GM11168 (cell line): ENCODE results near the gene CCDC47.
"Not testable (repeated sequence)": the region's sequence is repeated elsewhere in the genome, so short reads cannot be mapped to it uniquely, and the experiment has no call there.

Experiments used
- in situ Hi-C: fragments of 300-500 bp; cut with MboI; formaldehyde crosslinking; loops from one replicate; pipeline ENCODE4 v1.12.0; 2022; ENCODE audit warnings: low sequenced_read_pairs; ENCODE audit not compliant: unreplicated experiment

Gene CCDC47, protein sequence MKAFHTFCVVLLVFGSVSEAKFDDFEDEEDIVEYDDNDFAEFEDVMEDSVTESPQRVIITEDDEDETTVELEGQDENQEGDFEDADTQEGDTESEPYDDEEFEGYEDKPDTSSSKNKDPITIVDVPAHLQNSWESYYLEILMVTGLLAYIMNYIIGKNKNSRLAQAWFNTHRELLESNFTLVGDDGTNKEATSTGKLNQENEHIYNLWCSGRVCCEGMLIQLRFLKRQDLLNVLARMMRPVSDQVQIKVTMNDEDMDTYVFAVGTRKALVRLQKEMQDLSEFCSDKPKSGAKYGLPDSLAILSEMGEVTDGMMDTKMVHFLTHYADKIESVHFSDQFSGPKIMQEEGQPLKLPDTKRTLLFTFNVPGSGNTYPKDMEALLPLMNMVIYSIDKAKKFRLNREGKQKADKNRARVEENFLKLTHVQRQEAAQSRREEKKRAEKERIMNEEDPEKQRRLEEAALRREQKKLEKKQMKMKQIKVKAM

GRCh38 chr17:63773272-63774140, at the start of gene CCDC47:
Gene CCDC47, minus strand, starts transcription at chr17:63773597. Its CDS starts 7,422 bp downstream, at chr17:63766175.
- in situ Hi-C loops: no loop called here

GRCh38 chr17:63822537-63822936, 49.1 kb upstream of the CCDC47 start:
- in situ Hi-C loops: no loop called here

DNA sequence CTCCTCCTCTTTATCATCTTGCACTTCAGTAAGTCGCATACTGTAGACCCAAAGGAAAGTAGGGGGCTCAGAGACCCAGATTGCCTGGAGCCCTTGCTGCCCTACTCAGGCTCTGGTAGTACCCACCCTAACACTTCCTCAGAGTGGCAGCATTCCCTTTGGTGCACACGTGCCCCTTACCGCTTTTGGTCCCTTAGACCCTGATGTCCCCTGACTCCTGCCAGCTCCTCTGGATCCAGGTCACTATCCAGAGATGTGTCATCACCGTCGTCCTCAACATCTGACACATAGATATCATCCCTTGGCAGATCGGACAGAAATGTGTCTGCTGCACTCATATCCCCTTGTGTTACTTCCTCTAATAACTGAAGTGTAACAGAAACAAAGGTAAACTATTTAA, 48.4 kb upstream of the CCDC47 start:
- in situ Hi-C loops: no loop called here

- in situ Hi-C loops: no loop called here
Observed at GRCh38 chr17:63820963-63821561, 47.7 kb upstream of the CCDC47 start.

DNA sequence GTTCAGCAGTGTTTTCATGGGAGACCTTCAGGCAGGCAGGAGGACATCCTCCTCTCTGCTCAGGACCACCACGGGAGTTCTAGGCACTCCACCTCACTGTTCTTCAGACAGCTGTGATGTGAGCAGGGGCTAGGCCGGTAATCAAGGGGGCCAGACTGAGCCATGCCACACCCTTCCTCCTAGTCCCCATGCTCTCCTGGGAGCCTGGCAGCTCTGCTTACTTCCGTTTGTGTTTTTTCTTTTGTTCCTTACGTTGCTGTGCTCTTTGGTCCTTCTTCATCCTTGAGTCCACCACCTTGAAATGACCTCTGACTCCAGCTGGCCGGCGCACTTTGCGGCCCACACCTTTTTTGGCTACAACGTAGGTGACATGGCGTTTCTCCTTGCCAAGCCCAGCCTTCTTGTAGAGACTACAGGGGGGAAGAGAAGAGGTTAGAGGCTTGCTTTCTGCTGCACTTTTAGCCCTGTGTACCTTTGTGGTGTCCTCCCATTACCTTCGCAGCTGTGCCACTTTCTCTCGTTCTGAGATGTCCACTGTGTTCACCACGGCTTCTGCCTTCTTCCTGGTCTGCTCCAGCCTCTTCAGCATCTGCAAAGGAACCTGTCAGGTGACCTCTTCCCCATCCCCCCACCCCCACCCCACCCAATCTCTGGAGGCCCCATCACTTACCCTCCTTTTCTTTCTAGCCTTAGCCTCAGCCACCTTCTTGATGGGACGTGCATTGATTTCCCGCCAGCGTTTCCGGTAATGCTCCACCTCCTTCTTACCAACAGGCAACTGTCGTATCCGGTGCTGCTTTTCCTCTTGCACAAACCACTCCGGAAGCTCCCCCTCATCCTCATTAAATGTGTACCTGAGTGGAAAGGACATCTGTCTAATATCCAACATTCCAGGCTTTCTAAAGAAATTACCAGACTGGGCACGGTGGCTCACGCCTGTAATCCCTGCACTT, 46.5 kb upstream of the CCDC47 start:
- in situ Hi-C loops: no loop called here

DNA sequence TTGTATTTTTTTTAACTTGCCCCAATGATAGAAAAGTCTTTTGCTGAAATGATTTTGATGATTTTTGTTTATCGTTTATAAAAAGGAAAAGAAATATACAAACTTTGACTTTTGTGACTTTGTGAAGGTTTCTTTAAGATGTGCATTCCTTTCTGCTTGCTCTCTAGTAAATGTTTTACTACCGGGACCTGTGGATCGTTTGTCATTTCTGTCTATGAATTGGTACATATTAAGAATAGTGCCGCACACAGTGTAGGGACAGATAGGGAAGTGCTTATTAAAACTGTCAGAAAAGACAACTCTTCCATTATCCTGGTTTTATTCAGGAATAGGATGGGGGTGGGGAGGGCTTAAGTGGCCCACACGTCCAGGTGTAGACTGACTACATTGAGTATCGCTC, 45.7 kb upstream of the CCDC47 start:
- in situ Hi-C loops: no loop called here

GRCh38 chr17:63817736-63818385, 44.5 kb upstream of the CCDC47 start:
- in situ Hi-C loops: no loop called here

- in situ Hi-C loops: no loop called here
Observed at GRCh38 chr17:63816669-63817068, 43.3 kb upstream of the CCDC47 start.

DNA sequence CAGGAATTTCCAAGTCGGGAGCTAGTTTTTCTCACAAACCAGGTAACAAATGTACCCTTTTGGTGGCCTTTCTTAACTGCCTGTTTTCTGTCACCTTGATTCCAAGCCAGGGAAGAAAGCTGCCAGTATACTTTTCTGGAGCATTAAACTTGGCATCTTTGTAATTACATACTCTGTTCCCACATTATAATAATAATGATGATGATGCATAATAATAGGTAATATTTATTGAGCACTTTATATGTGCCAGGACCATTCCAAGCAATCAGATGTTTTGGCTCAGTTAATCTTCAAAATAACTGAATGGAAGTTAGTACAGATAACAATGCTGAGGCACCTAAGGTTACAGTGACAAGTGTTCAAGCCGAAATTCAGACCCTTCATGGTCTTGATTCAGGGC, 42.7 kb upstream of the CCDC47 start:
- in situ Hi-C loops: no loop called here

DNA sequence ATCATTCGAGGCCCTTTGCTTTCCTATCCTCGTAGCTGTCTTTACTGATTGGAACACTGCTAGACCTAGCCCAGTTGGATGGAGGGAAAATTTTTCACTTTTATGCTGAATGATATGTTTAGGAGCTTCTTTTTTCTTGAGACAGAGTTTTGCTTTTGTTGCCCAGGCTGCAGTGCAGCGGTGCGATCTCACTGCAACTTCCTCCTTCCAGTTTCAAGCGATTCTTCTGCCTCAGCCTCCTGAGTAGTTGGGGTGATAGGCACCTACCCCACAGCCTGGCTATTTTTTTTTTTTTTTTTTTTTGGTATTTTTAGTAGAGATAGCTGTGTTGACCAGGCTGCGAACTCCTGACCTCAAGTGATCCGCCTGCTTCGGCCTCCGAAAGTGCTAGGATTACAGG, 36.6 kb upstream of the CCDC47 start:
- in situ Hi-C loops: no loop called here

GRCh38 chr17:63805591-63805990, 32.2 kb upstream of the CCDC47 start:
- in situ Hi-C loops: no loop called here

DNA sequence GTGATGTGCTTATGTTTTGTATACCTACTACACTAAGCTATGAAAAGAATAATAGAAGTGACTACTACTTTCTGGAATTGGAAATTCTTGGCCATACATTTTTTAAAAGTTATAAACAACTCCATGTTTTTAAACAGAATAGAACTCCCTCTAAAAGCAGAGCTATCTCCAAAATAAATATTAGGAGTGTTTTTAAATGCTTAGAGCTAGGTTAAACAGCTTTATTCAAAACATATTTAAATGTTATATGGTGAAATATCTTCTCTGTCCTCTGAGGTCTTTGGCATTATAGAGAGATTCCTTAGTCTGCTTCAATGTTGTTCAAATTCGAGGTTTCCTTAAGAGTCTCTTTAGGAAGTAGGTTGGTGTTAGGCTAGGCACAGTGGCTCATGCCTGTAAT, 30.9 kb upstream of the CCDC47 start:
- in situ Hi-C loops: no loop called here

DNA sequence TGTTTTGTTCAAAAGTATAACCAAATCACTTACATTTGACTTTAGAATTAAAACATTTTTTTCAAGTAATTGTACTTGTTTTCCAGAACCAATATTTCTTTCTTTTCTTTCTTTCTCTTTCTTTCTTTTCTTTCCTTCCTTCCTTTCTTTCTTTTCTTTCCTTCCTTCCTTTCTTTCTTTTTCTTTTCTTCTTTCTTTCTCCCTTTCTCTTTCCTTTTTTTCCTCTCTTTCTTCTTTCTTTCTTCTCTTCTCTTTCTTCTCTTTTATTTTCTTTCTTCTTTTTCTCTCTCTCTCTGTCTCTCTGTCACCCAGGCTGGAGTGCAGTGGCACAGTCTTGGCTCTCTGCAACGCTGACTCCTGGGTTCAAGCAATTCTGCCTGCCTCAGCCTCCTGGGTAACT, 27.4 kb upstream of the CCDC47 start:
- in situ Hi-C loops: no loop called here

DNA sequence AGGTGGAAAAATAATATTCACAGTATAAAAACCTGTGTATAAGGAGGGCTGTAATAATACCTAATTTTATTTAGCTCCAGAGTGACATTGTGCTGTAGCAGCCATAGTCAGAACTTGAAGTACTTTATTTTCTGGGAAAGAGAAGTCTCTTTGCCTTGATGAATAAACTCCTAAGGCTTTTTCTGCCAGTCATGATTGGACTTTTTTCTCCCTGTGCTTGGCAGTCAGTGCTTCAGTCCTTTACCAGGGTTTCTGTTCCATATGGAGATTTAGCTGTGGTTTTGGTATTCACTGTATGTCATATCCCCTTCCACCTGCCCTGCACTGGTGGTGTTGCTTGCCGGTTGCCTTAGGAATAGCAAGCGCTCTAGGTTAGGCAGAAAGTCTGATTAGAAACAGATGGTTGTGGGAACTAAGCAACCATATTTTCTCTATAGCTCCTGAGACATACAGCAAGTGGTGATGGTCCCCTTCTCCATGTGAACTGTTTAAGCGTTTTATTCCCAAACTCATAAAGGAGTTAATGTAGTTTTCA, 25.2 kb upstream of the CCDC47 start:
- in situ Hi-C loops: no loop called here

GRCh38 chr17:63796375-63796774, 23.0 kb upstream of the CCDC47 start:
- in situ Hi-C loops: not testable (repeated sequence)

DNA sequence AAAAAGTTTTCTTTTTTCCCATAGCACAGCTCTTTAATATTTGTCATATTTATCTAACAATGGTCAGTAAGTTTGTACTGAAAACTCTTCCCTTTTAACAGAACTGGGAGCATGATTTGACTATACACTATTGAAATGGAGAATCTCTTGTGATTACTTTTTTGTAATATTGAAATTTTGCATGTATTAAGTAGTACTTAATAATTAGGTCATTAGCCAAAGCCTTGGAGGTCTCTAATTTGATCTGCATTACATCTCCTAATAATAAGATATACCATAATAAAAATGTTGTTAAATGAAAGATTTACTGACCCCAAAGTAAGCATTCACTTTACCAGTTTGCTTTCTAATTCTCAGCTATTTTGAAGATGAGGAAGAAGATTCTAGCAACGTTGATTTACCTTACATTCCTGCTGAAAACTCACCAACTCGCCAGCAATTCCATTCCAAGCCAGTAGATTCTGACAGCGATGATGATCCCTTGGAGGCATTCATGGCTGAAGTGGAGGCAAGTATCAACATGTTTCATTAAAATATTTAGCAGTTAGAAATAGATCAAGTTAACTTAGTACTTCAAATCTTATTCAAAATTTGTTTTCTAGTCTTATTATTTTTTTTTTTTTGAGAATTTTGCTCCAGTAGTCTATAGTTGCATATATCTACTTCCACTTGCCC, 18.8 kb upstream of the CCDC47 start:
- in situ Hi-C loops: no loop called here

DNA sequence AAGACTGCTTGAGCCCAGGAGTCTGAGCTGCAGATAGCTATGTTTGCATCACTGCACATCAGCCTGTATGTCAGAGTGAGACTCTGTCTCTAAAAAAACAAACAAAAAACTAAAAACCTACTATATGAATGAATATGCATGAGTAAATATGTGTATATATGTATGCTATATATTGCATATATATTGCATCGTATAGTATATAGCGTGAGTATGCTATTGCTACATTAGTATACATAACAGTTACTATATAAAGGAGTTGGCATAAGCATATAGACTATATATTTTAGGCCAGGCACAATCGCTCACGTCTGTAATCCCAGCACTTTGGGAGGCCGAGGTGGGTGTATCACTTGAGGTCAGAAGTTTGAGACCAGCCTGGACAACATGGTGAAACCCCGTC, 16.7 kb upstream of the CCDC47 start:
- in situ Hi-C loops: no loop called here

GRCh38 chr17:63786971-63787711, 13.7 kb upstream of the CCDC47 start:
- in situ Hi-C loops: no loop called here
